Heart left ventricle (tissue), 16 donors: Measurements from ENCODE around the gene LGR6. TPM values are rescaled to one million over a fixed set of nuclear protein-coding genes. Genes with fewer than 3 reads are reported as not detected.

Source experiments
- ATAC-seq, 4 donors: fragments of 200-7000 bp; cut with Tn5 transposase; one replicate each; pipeline ENCODE4 v1.9.1; 2020 to 2022; ENCODE audit warnings: moderate library complexity in 4 of 4, mild to moderate bottlenecking in 3 of 4, moderate number of reproducible peaks in 1 of 4
- DNase-seq, 5 donors: peaks; one replicate each; pipeline ENCODE4 v3.0.0-alpha.2; 2020
- H3K27ac ChIP-seq, 12 donors: fragments of 200-600 bp; sonication (generic) in 4 of 12; one replicate each; pipeline versions ENCODE4 v1.5.0 to v1.8.0; 2016 to 2022; ENCODE audit warnings: mild to moderate bottlenecking in 2 of 12
- H3K27me3 ChIP-seq, 9 donors: fragments of 200-600 bp; sonication (generic) in 2 of 9; one replicate each; pipeline versions ENCODE4 v1.5.1 to v1.8.0; 2016 to 2022; ENCODE audit warnings: mild to moderate bottlenecking in 3 of 9
- H3K36me3 ChIP-seq, 9 donors: fragments of 200-600 bp; sonication (generic) in 2 of 9; one replicate each; pipeline versions ENCODE4 v1.5.0 to v1.8.0; 2018 to 2022; ENCODE audit warnings: mild to moderate bottlenecking in 2 of 9
- H3K4me1 ChIP-seq, 12 donors: fragments of 200-600 bp; sonication (generic) in 4 of 12; one replicate each; pipeline versions ENCODE4 v1.5.0 to v1.8.0; 2016 to 2022; ENCODE audit warnings: mild to moderate bottlenecking in 3 of 12
- H3K4me3 ChIP-seq, 12 donors: fragments of 200-600 bp; sonication (generic) in 4 of 12; one replicate each; pipeline versions ENCODE4 v1.5.0 to v1.8.0; 2017 to 2022; ENCODE audit warnings: mild to moderate bottlenecking in 9 of 12, moderate library complexity in 4 of 12
- H3K9me3 ChIP-seq, 12 donors: fragments of 200-600 bp; sonication (generic) in 4 of 12; one replicate each; pipeline versions ENCODE4 v1.5.0 to v1.8.0; 2016 to 2022; ENCODE audit warnings: mild to moderate bottlenecking in 1 of 12
- CTCF ChIP-seq, 12 donors: fragments of 200-600 bp; sonication (generic) in 4 of 12; IDR thresholded peaks; one replicate each; pipeline versions ENCODE4 v1.5.0 to v1.8.0; 2018 to 2022; ENCODE audit warnings: antibody characterized with exemption in 12 of 12, mild to moderate bottlenecking in 5 of 12
- POLR2A ChIP-seq, 2 donors: fragments of 450-650 bp; IDR thresholded peaks; one replicate each; pipeline ENCODE4 v1.6.1; 2017; ENCODE audit warnings: antibody characterized with exemption in 2 of 2, mild to moderate bottlenecking in 2 of 2, moderate library complexity in 2 of 2
- WGBS, 4 donors: extraction: QIAGEN DNeasy Blood & Tissue Kit in 2 of 4; methylation state at CpG; one replicate each; pipeline versions ENCODE4 v1.1.5 to v1.1.7; 2013 to 2018; 5-methylcytosine and 5-hydroxymethylcytosine counted together
- intact Hi-C, 10 donors: fragments of 100-400 bp; cut with DNase I; formaldehyde crosslinking; loops; one replicate each; pipeline versions ENCODE4 v1.11.1 to v1.14.2; 2022
- polyA plus RNA-seq, 2 donors: library from polyadenylated mRNA; stranded (reverse); fragments of 200-250 nt; gene quantifications; one replicate each; pipeline ENCODE4 v1.2.3, GENCODE V29; 2013
- total RNA-seq, 9 donors: library from RNA; depleted of rRNA in 2 of 9; stranded (reverse); fragments of >200 nt in 2 of 9; fragmentation: NEBNext Ultra II Directional in 3 of 9; extraction: Animal tissue kit (Norgen Biotek cat#: 25700) in 3 of 9; gene quantifications; one replicate each; pipeline versions ENCODE4 v1.1.0 to v1.2.4, GENCODE V29; 2016 to 2023
- donor health status: ischemic (EF 13 %, LVEDD 7.1; RV severe dilation, severe dysfunction).
- donor health status: healthy with polysubstance abuse.
- donor health status: DM: no; HTN: yes; CAD: no.
- donor health status: DM: no; HTN: no; CAD: no.
- donor health status: ischemic (EF 25% LVEDD 6.9; RV normal size, moderate dysfunction).
- donor health status: ischemic (EF 25% LVEDD 5.7; RV mildly dilated, moderate dysfunction).
- donor health status: healthy.
- donor health status: DM: yes; HTN: yes; CAD: no.
- donor health status: ischemic (EF 35%, LVEDD 5.7; RV mildly dilated, moderate dysfunction).
- donor health status: nonischemic (EF 11% LVEDD 7.7; RV severe dilation, severe dysfunction).
- donor health status: DM: yes; HTN: yes; CAD: no.
- donor health status: PGD.
- donor health status: ischemic (EF 29% LVEDD 5.4; RV normal size, mild dysfunction).
- donor health status: nonischemic (EF 23%, LVEDD 6.1; RV moderate dilation, normal function).

The LGR6 gene
- total and polyA plus RNA-seq, 11 donors, result 0.29 to 3.5 (median 1.7) TPM

DNA sequence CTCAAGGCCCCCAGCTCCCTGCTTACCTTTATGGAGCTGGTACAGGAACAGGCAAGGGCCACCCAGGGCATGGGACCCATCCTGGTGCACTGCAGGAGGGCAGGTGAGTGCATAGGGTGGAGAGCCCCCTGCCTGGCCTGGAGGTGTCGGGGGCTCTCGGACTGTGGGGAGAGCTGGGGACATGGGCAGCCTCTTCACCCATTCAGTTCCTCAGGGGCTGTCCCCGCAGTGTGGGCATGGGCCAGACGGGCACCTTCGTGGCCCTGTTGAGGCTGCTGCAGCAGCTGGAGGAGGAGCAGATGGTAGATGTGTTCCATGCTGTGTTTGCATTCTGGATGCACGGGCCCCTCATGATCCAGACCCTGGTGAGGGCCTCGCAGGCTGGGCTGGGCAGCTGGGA is 7.3 kb upstream of the LGR6 start:
- ATAC-seq (no peak), DNase-seq (peak in 1 of 5 donors; percentile 59)
- Histone ChIP-seq H3K27me3 (peaks cover 0 to 16% (median 0%) of the 10 kb centered on the region in 9 donors), H3K36me3 (no peaks in the 10 kb centered on the region), H3K4me3 (no peak overlapping the region), H3K9me3 (no peaks in the 10 kb centered on the region), H3K4me1 (peaks cover 0 to 8% (median 0%) of the 10 kb centered on the region in 12 donors), H3K27ac (no peak overlapping the region)
- no peak for TF ChIP-seq CTCF (IDR thresholded peaks at IDR 0.05)
- TF ChIP-seq POLR2A (IDR thresholded peaks at IDR 0.05), result no peak
- WGBS, 4 donors, result 81 to 91% (median 89%) methylated on average over 6 to 7 of the region's 7 CpGs
- intact Hi-C loops, result loop anchor here in 5 of 10 donors (5.0 kb wide), 2 partner anchors 131 to 531 kb away; no protein-coding TSS in a partner anchor

- no peak overlapping the region for H3K4me3 ChIP-seq
- 73 to 80% (median 76%) methylated on average over 3 to 8 of the region's 8 CpGs for WGBS, 4 donors
- no peak for ATAC-seq
- DNase-seq, result peak in 1 of 5 donors; percentile 60
- H3K36me3 ChIP-seq, result no peaks in the 10 kb centered on the region
- no peak overlapping the region for H3K27ac ChIP-seq
- peaks cover 0 to 8% (median 0%) of the 10 kb centered on the region in 12 donors for H3K4me1 ChIP-seq
- no peaks in the 10 kb centered on the region for H3K9me3 ChIP-seq
- intact Hi-C loops, result loop anchor here in 5 of 10 donors (5.0 kb wide), 2 partner anchors 130 to 530 kb away; no protein-coding TSS in a partner anchor
- peaks cover 0 to 8% (median 0%) of the 10 kb centered on the region in 9 donors for H3K27me3 ChIP-seq
- no peak for TF ChIP-seq POLR2A (IDR thresholded peaks at IDR 0.05)
- TF ChIP-seq CTCF (IDR thresholded peaks at IDR 0.05), result no peak
Observed at GRCh38 chr1:202187041-202187671, 6.4 kb upstream of the LGR6 start.

- intact Hi-C loops, result loop anchor here in 9 of 10 donors (2.0 to 5.0 kb wide), 4 partner anchors 127 to 531 kb away; no protein-coding TSS in a partner anchor
- H3K4me3 ChIP-seq, result no peak overlapping the region
- peak in 1 of 5 donors; percentile 40 for DNase-seq
- WGBS, 4 donors, result 65 to 74% (median 70%) methylated on average over 8 of the region's 8 CpGs
- H3K36me3 ChIP-seq, result no peaks in the 10 kb centered on the region
- peaks cover 0 to 11% (median 0%) of the 10 kb centered on the region in 12 donors for H3K4me1 ChIP-seq
- no peaks in the 10 kb centered on the region for H3K9me3 ChIP-seq
- TF ChIP-seq CTCF (IDR thresholded peaks at IDR 0.05) (no peak), POLR2A (IDR thresholded peaks at IDR 0.05) (no peak)
- no peak overlapping the region for H3K27ac ChIP-seq
- peaks cover 0 to 12% (median 3%) of the 10 kb centered on the region in 9 donors for H3K27me3 ChIP-seq
- ATAC-seq, result no peak
Observed at GRCh38 chr1:202187697-202188407, 5.7 kb upstream of the LGR6 start.
